ENCODE results near the gene URM1.
"Not testable (repeated sequence)": the region's sequence is repeated elsewhere in the genome, so short reads cannot be mapped to it uniquely, and the experiment has no call there.

URM1 gene

GRCh38 chr9:128405780-128406171 lies 34.6 kb downstream of the URM1 start:
- DNase-seq, result no peak

GRCh38 chr9:128406848-128407391 lies 35.7 kb downstream of the URM1 start:
- DNase-seq, result peak in 1 of 51 donors; percentile 16

GRCh38 chr9:128408963-128409431 lies 37.8 kb downstream of the URM1 start:
- DNase-seq, result peak in 42 of 51 donors; percentile 32 to 94 (median 82)

- DNase-seq, result peak in 1 of 51 donors; percentile 53
Measured at GRCh38 chr9:128409450-128409849, 38.3 kb downstream of the URM1 start.

- DNase-seq, result peak in 19 of 51 donors; percentile 16 to 63 (median 46)
Measured at GRCh38 chr9:128409978-128410377, 38.8 kb downstream of the URM1 start.

GRCh38 chr9:128411364-128412119 lies 40.4 kb downstream of the URM1 start:
- peak in 17 of 51 donors; percentile 27 to 80 (median 42) for DNase-seq

- DNase-seq, result peak in 50 of 51 donors; percentile 39 to 94 (median 78)
Measured at GRCh38 chr9:128412120-128412790, 41.1 kb downstream of the URM1 start.

GRCh38 chr9:128413728-128414127 lies 42.6 kb downstream of the URM1 start:
- DNase-seq, result peak in 1 of 51 donors; percentile 5

GRCh38 chr9:128414461-128414860 lies 43.3 kb downstream of the URM1 start:
- no peak for DNase-seq

- peak in 1 of 51 donors; percentile 16 for DNase-seq
Measured at GRCh38 chr9:128415281-128415680, 44.1 kb downstream of the URM1 start.

- no peak for DNase-seq
Measured at GRCh38 chr9:128416014-128416413, 44.8 kb downstream of the URM1 start.

- peak in 1 of 51 donors; percentile 32 for DNase-seq
Measured at GRCh38 chr9:128416432-128417019, 45.4 kb downstream of the URM1 start.

- DNase-seq, result peak in 11 of 51 donors; percentile 14 to 60 (median 35)
Measured at GRCh38 chr9:128419061-128419925, 48.1 kb downstream of the URM1 start.

GRCh38 chr9:128420060-128420650 lies 49.0 kb downstream of the URM1 start:
- DNase-seq, result peak in 38 of 51 donors; percentile 23 to 78 (median 56)

- peak in 32 of 51 donors; percentile 19 to 78 (median 51) for DNase-seq
Measured at GRCh38 chr9:128420651-128421481, 49.7 kb downstream of the URM1 start, which contains the start of gene CERCAM. CERCAM (plus strand) TSS chr9:128420857; CDS start chr9:128420878, 21 bp downstream.

- DNase-seq, result no peak
Measured at GRCh38 chr9:128421482-128421996, 50.4 kb downstream of the URM1 start.

- not testable (repeated sequence) for DNase-seq
Measured at GRCh38 chr9:128422022-128422782, 51.0 kb downstream of the URM1 start.

- DNase-seq, result no peak
Measured at GRCh38 chr9:128422783-128423150, 51.6 kb downstream of the URM1 start.
